HG02642 (cell line): ENCODE data around the gene TMPRSS2.

Source experiments
- ATAC-seq: cut with Tn5 transposase; IDR thresholded peaks from one replicate; pipeline ENCODE4 v1.9.1; 2021; ENCODE audit warnings: mild to moderate bottlenecking; ENCODE audit not compliant: unreplicated experiment, poor library complexity

Gene TMPRSS2

GRCh38 chr21:41507521-41508414 lies at the start of gene TMPRSS2:
TMPRSS2 (minus strand) TSS chr21:41508158; CDS start chr21:41498133, 10,025 bp downstream.
- ATAC-seq = no peak

DNA sequence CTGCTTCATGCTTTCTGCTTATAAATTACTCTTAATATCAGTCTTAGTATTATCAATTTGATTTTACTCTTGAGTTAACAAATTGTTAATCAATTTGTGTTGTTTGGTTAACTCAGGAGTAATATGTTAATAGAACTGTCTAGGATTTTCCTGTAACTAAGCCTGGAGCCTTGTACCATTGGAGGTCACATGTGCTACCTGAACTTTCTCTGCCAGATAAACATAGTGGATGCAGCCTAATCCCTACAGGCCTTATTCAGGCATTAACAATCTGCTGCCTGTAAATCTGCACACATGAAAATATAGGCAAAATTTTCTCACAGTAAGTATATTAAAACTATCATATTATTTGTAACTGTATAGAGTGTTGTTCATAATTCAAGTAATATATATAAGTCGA lies 47.1 kb upstream of the TMPRSS2 start:
- no peak for ATAC-seq

- ATAC-seq = no peak
Measured at GRCh38 chr21:41552254-41552653, 44.3 kb upstream of the TMPRSS2 start.

GRCh38 chr21:41548781-41549180 lies 40.8 kb upstream of the TMPRSS2 start:
- ATAC-seq = no peak

DNA sequence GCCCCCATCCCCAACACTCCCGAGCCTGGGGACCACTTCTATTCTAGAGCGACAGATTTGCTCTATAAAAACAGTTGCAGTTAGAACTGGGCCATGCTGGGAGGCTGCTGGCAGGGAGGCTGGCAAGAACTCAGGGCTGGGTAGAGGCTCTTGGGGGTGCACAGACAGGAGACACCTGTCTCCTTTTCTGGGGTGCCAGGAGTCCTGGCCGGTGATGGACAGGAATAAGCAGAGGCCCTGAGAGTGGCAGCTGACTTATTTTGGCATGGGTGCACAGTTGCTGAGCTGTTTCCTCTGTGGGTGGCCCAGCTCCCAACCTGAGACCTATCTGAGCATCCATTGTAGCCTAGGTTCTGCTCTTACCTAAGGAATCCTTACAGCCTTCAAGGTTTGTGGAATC lies 39.2 kb upstream of the TMPRSS2 start:
- no peak for ATAC-seq

- no peak for ATAC-seq
Measured at GRCh38 chr21:41545500-41546359, 37.8 kb upstream of the TMPRSS2 start.

- ATAC-seq = no peak
Measured at GRCh38 chr21:41542727-41543126, 34.8 kb upstream of the TMPRSS2 start.

DNA sequence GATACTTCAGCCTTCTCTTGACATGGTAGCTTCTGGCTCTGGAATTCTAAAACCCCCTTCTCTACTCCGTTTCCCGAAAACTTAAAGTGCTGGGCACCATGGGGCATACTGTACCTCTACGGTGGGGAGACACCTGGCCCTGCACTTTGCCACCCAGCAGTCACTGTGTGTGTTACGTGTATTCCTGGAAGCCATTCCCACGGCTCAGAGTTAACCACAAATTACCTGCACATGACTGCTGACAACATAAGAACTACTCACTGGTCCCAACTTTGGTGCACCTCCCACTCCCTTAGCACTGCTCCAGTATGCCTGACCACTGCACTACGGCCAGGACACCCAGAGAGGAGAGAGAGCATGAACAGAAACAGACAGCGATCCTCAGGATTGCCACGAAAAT lies 29.4 kb upstream of the TMPRSS2 start:
- ATAC-seq = no peak

DNA sequence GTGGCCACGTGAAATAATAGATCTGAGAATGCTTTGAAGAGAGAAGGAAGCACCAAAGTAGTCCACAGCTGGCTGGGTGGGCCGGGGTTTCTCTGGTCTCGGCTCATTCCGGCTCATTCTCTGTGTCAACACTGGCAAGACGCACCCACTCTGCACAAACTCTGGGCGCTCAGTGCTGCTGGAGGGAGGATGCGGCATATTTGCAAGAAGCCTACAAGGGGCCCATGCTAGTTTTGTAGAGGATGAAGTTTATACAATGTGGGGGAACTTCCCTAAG lies 28.8 kb upstream of the TMPRSS2 start:
- no peak for ATAC-seq

- no peak for ATAC-seq
Measured at GRCh38 chr21:41536076-41536826, 28.3 kb upstream of the TMPRSS2 start.

DNA sequence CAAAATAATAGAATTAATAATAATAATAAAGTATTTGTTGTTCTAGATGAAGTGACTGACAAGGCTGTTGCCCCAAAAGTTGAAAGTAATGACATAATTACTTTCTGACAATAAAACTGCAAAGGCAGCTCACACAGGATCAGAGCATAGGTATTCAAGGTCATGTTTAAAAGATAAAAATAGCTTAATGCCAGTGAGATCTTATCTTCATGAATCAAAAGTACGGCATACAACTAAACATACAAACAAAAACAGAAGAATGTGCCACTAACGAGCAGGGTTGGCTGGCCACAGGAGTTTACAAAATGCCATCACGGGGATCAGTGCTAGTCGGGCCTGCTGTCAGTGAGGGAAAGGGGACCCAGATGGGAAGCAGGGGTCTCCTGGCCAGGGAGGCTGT lies 22.4 kb upstream of the TMPRSS2 start:
- no peak for ATAC-seq

DNA sequence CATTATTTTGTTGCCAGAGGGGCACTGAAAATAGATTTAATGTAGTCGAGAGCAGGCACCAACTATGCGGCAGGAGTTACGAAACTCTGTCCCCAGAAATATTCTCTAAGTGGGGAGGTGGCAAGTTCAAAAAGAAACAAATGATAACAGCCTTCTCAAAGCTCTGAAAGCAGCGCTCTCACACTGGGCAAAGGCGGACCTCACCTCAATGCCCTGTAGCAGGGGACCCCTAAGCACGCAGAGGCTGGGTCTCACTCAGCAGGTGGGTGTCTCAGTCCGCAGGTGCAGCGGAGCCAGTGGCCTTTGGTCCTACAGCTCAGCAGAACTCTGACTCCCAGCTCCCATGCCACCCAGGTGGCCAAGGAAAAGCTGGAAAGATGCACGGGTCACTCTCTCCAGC lies 21.8 kb upstream of the TMPRSS2 start:
- no peak for ATAC-seq

- ATAC-seq = no peak
Measured at GRCh38 chr21:41526478-41527087, 18.6 kb upstream of the TMPRSS2 start.

DNA sequence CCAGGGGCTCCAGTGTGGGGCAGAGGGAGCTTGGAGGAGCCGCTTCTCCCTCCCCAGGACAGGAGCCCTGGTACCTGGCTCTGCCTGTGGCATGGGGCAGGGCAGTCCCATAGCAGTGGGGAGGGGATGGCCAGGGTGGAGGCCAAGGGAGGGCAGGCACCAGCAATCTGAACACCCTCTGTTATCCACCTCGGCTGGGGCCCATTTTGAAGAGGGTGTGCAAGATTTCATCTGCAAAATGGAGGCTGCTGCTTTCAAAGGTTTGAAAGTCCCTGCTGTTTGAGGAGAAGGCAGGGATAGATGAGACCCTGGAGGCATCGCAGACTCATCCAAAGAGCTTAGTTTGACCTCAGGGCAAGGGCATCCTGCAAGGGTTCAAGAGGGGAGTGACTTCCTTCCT lies 15.2 kb upstream of the TMPRSS2 start:
- ATAC-seq = no peak

DNA sequence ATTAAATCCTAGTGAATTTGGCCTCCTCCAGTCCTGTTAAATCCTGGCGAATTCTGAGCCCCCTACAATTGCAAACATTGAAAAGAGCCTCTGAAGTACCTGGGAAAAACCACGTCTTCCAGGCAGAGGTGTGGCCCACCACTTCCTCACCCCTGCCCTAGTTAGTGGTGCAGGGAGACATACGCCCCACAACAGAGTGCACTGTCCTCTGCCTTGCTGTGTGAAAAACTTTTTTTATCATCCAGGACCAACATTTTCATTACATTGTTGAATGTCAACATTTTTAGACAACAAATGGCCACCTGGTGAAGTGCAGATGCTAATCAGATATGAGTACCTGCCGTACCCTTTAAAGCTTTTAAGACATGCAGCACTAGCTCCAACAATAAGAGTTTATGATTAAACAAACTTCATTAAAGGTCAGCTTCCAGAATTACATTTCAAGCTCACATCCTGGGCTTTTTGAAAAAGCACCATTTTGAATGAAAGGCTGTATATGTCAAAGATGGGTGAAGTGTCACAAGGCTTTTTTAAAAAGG lies 13.6 kb upstream of the TMPRSS2 start:
- ATAC-seq = no peak

GRCh38 chr21:41520560-41521442 lies 12.8 kb upstream of the TMPRSS2 start:
- no peak for ATAC-seq

DNA sequence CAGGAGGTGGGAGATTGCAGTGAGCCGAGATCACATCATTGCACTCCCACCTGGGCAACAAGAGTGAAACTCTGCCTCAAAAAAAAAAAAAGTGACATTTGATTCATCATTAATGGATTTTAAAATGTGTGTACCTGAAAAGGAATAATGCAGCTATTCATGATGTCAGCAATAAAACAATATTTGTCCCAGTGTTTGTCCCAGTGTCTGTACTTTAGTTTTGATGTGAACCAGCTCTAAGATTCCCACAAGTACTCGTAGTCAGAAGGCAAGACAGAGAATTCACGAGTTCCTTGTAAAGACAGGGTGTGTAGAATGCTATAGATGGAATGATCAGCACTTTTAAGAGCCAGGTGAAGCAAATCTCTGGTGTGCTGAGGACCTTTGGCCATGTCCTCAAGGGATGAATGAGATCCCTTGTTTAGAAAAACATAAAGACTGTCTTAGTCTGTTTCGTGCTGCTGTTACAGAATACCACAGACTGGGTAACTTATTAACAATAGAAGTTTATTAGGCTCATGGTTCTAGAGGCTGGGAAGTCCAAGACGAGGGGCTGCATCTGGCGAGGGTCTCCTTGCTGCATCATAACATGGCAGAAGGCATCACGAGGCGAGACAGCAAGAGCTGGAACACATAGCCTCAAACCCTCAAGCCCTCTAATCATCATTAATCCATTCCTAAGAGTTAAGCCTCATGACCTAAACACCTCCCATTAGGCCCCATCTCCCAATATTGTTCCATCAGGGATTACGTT lies 12.0 kb upstream of the TMPRSS2 start:
- ATAC-seq = no peak

- ATAC-seq = no peak
Measured at GRCh38 chr21:41518757-41519156, 10.8 kb upstream of the TMPRSS2 start.

DNA sequence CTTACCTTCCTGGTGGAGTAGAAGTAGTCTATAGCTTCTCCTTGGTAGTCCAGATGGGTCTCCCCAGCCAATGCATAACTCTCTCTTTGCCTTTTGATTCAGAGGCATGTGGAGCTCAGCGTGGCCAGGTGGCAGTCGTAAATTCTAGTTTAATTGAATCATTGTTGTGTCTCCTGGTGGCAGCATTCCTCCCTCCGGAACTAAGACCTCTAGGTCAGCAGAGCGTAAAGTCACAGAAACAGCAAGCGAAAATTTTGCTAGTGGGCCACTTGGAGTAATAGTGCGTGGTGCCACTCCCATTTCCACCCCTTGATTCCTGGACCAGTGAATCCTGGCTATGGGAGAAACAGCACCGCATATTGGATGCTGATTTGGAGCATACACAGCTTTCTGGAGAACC lies 3.9 kb upstream of the TMPRSS2 start:
- no peak for ATAC-seq
